RWPE2 (cell line): ENCODE results near the gene EPHA7.

Source experiments
- ATAC-seq: fragments of 200-7000 bp; cut with Tn5 transposase; 3 replicates; pipeline ENCODE4 v1.9.1; 2021; ENCODE audit warnings: low read depth
- DNase-seq: peaks from one replicate; pipeline ENCODE4 v3.0.0-alpha.2; 2020; ENCODE audit warnings: low spot score
- H3K27ac ChIP-seq: fragments of 450-650 bp; 2 replicates; pipeline ENCODE4 v1.5.1; 2017; ENCODE audit warnings: mild to moderate bottlenecking; ENCODE audit not compliant: poor library complexity, severe bottlenecking
- H3K27me3 ChIP-seq: fragments of 250-450 bp; sonication (Bioruptor Pico); 2 replicates; pipeline ENCODE4 v1.5.1; 2021; ENCODE audit warnings: mild to moderate bottlenecking, moderate library complexity; ENCODE audit not compliant: insufficient read depth, poor library complexity, severe bottlenecking
- H3K36me3 ChIP-seq: fragments of 250-450 bp; sonication (Bioruptor Pico); 2 replicates; pipeline ENCODE4 v1.5.1; 2020; ENCODE audit warnings: low read depth, mild to moderate bottlenecking, moderate library complexity
- H3K4me1 ChIP-seq: fragments of 250-450 bp; sonication (Bioruptor Pico); 2 replicates; pipeline ENCODE4 v1.5.1; 2021; ENCODE audit warnings: mild to moderate bottlenecking, moderate library complexity; ENCODE audit not compliant: insufficient read depth, poor library complexity, severe bottlenecking
- H3K4me3 ChIP-seq: fragments of 250-450 bp; sonication (Bioruptor Pico); 2 replicates; pipeline ENCODE4 v1.5.1; 2021; ENCODE audit warnings: mild to moderate bottlenecking, moderate library complexity; ENCODE audit not compliant: severe bottlenecking
- H3K9me3 ChIP-seq: fragments of 250-450 bp; sonication (Bioruptor Pico); 2 replicates; pipeline ENCODE4 v1.5.1; 2021; ENCODE audit warnings: mild to moderate bottlenecking, moderate library complexity; ENCODE audit not compliant: severe bottlenecking
- TF ChIP-seq, protein P1 (sequence below): fragments of 450-650 bp; IDR thresholded peaks from one replicate; pipeline ENCODE4 v1.5.1; 2017; ENCODE audit warnings: mild to moderate bottlenecking, moderate library complexity; ENCODE audit not compliant: poor library complexity, severe bottlenecking

Gene EPHA7

GRCh38 chr6:93272896-93273295 is 146.5 kb downstream of the EPHA7 start:
- Histone ChIP-seq H3K27me3 (no peaks in the 10 kb centered on the region), H3K4me3 (no peak overlapping the region), H3K4me1 (peaks cover 5% of the 10 kb centered on the region), H3K27ac (no peak overlapping the region), H3K9me3 (no peaks in the 10 kb centered on the region), H3K36me3 (no peaks in the 10 kb centered on the region)
- TF ChIP-seq, protein P1, sequence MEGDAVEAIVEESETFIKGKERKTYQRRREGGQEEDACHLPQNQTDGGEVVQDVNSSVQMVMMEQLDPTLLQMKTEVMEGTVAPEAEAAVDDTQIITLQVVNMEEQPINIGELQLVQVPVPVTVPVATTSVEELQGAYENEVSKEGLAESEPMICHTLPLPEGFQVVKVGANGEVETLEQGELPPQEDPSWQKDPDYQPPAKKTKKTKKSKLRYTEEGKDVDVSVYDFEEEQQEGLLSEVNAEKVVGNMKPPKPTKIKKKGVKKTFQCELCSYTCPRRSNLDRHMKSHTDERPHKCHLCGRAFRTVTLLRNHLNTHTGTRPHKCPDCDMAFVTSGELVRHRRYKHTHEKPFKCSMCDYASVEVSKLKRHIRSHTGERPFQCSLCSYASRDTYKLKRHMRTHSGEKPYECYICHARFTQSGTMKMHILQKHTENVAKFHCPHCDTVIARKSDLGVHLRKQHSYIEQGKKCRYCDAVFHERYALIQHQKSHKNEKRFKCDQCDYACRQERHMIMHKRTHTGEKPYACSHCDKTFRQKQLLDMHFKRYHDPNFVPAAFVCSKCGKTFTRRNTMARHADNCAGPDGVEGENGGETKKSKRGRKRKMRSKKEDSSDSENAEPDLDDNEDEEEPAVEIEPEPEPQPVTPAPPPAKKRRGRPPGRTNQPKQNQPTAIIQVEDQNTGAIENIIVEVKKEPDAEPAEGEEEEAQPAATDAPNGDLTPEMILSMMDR, result no peak
- DNase-seq (no peak), ATAC-seq (no peak)

GRCh38 chr6:93272211-93272610 is 147.1 kb downstream of the EPHA7 start:
- Histone ChIP-seq H3K36me3 (no peaks in the 10 kb centered on the region), H3K27me3 (no peaks in the 10 kb centered on the region), H3K27ac (no peak overlapping the region), H3K9me3 (no peaks in the 10 kb centered on the region), H3K4me3 (no peak overlapping the region), H3K4me1 (peaks cover 5% of the 10 kb centered on the region)
- no peak for DNase-seq
- ATAC-seq, result no peak
- TF ChIP-seq, protein P1, result no peak

- Histone ChIP-seq H3K36me3 (no peaks in the 10 kb centered on the region), H3K27ac (no peak overlapping the region), H3K4me3 (no peak overlapping the region), H3K4me1 (peaks cover 5% of the 10 kb centered on the region), H3K9me3 (no peaks in the 10 kb centered on the region), H3K27me3 (no peaks in the 10 kb centered on the region)
- no peak for DNase-seq
- no peak for ATAC-seq
- TF ChIP-seq, protein P1, result no peak
Measured at GRCh38 chr6:93266116-93266817, 153.1 kb downstream of the EPHA7 start.

DNA sequence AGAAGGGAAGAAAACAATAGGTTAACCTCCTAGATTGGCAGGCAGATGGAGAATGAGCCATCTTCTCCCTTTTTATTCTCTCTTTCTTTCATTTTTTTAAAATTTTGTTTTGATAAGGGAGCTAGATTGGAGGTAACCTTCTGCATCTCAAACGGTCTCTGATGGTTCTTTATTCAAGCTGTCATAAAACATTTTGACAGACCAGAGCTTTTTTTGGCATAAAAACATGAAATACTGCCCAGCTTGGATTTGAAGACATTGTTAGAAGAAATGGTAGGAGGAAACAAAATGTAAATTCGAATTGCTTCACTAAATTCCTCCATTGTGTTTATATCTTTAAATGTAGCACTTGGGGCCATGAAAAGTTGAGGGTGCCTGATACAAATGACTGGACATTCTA is 158.5 kb downstream of the EPHA7 start:
- DNase-seq, result no peak
- TF ChIP-seq, protein P1, result no peak
- no peaks in the 10 kb centered on the region for H3K27me3 ChIP-seq

DNA sequence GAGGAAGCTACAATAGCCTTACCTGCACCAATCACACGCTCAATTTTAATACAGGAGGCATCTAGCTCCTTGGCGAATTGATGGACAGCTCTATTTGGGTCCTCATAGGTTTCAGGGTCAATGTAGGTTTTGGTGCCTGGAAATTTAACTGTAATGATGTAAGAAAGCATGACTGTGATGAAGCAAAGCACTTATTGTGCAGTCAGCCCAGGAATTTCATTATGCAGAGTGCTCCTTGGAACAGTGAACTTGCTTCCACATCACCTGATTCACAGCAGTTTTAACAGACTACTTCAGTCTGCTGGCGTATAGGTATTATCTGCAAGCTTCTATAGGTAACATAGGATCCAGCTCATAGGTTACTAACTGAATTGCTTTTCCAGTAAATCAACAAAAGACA is 160.0 kb downstream of the EPHA7 start:
- TF ChIP-seq, protein P1, result no peak
- no peaks in the 10 kb centered on the region for H3K4me1 ChIP-seq
- H3K27me3 ChIP-seq, result no peaks in the 10 kb centered on the region
- no peak for DNase-seq
- no peak overlapping the region for H3K27ac ChIP-seq
- H3K9me3 ChIP-seq, result no peaks in the 10 kb centered on the region
- ATAC-seq, result no peak
- no peak overlapping the region for H3K4me3 ChIP-seq
- H3K36me3 ChIP-seq, result peaks cover 5% of the 10 kb centered on the region

More for the DNA sequence above, 158.5 kb downstream of the EPHA7 start:
- no peak overlapping the region for H3K27ac ChIP-seq
- no peak overlapping the region for H3K4me3 ChIP-seq
- ATAC-seq, result no peak
- H3K9me3 ChIP-seq, result no peaks in the 10 kb centered on the region
- H3K4me1 ChIP-seq, result no peaks in the 10 kb centered on the region
- no peaks in the 10 kb centered on the region for H3K36me3 ChIP-seq
